ENCODE measurements around the gene FMR1. TPM values are rescaled to one million over a fixed set of nuclear protein-coding genes. Genes with fewer than 3 reads are reported as not detected.

Gene FMR1
- total RNA-seq, 1 donor from 2014 or later, result 52.5 TPM

DNA sequence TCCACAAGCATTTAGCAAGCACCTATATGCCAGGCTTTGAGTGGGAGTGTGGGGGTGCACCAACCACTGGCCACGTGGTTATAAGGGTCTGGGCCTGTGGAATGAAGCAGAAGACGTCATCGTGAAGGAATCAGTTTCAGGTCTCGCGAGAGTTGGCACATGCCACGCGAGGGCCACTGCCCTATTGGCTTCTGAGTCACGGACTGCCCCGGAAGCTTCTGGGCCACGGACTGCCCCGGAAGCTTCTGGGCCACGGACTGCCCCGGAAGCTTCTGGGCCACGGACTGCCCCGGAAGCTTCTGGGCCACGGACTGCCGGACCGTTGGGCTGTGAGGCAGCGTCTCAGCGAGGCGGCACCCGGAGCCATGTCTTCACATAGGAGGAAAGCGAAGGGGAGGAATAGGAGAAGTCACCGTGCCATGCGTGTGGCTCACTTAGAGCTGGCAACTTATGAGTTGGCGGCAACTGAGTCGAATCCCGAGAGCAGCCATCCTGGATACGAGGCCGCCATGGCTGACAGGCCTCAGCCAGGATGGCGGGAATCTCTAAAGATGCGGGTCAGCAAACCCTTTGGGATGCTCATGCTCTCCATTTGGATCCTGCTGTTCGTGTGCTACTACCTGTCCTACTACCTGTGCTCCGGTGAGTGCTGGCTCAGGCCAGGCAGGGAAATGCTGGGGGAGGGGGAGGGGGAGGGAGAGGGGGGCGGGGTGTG is 69.5 kb downstream of the FMR1 start, which contains the start of gene FMR1NB:
FMR1NB (plus strand) TSS at position 300 of the 715 bp plus-strand sequence; CDS start at position 366, 66 bp downstream.
- Mint-ChIP-seq H3K27ac (ENCODE audit: unreplicated experiment) (no peak within 1 kb of the TSS), H3K9me3 (peaks cover 28% of the 10 kb centered on the region), H3K27me3 (ENCODE audit: low read depth) (no peaks in the 10 kb centered on the region), H3K4me1 (no peaks in the 10 kb centered on the region), H3K36me3 (ENCODE audit: low read depth) (peaks cover 4% of the 10 kb centered on the region), H3K4me3 (no peak within 1 kb of the TSS)
- no peak for DNase-seq (ENCODE audit: low read depth, low spot score)
- TF ChIP-seq, protein P1, sequence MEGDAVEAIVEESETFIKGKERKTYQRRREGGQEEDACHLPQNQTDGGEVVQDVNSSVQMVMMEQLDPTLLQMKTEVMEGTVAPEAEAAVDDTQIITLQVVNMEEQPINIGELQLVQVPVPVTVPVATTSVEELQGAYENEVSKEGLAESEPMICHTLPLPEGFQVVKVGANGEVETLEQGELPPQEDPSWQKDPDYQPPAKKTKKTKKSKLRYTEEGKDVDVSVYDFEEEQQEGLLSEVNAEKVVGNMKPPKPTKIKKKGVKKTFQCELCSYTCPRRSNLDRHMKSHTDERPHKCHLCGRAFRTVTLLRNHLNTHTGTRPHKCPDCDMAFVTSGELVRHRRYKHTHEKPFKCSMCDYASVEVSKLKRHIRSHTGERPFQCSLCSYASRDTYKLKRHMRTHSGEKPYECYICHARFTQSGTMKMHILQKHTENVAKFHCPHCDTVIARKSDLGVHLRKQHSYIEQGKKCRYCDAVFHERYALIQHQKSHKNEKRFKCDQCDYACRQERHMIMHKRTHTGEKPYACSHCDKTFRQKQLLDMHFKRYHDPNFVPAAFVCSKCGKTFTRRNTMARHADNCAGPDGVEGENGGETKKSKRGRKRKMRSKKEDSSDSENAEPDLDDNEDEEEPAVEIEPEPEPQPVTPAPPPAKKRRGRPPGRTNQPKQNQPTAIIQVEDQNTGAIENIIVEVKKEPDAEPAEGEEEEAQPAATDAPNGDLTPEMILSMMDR (conservative IDR thresholded peaks at IDR 0.05), result no peak

Other genes starting within 250 kb of the FMR1 start
- gene FMR1NB, start 69.4 kb downstream of the FMR1 start, total RNA-seq, result not detected in 2 replicates

All from neural crest cell (in vitro differentiated cells).